Vagina (tissue), 2 donors: ENCODE results near the gene ZNF384.

Experiments
- POLR2AphosphoS5 ChIP-seq, 2 donors: sonication (generic); formaldehyde crosslinking; IDR thresholded peaks; one replicate each; pipeline ENCODE4 v1.9.0; 2017; ENCODE audit warnings: antibody characterized with exemption in 2 of 2, mild to moderate bottlenecking in 2 of 2, low read depth in 1 of 2; ENCODE audit not compliant: insufficient read depth in 1 of 2
- TF ChIP-seq, protein P1 (sequence below), 3 experiments: fragments of 450-650 bp in 2 of 3; fragments of 200-600 bp in 1 of 3; sonication (generic) in 1 of 3; IDR thresholded peaks; one replicate each; pipeline ENCODE4 v1.5.1; 2017 to 2019; ENCODE audit warnings: antibody characterized with exemption in 3 of 3, mild to moderate bottlenecking in 2 of 3, moderate library complexity in 2 of 3

DNA sequence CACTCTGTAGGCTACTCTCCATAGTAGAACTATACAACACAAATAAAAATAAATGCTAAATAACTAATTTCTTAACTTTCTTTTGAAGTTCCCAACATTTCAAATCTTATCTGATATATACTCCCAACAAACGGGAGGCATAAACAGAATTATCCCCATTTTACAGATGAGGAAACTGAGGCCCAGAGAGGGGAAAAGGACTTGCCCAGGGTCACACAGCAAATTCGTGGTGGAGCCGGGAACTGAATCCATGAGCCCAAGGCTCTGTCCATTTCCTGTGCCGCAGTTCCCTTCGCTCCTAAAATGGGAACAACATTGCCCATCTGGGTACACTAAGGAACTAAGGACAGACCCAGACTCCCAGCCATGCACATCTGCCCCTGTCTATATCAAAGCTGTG lies 12.2 kb downstream of the ZNF384 start:
- TF ChIP-seq POLR2AphosphoS5 (IDR thresholded peaks at IDR 0.05; ENCODE audit: insufficient read depth in 1 of 2, low read depth in 1 of 2) = no peak
- TF ChIP-seq, protein P1, sequence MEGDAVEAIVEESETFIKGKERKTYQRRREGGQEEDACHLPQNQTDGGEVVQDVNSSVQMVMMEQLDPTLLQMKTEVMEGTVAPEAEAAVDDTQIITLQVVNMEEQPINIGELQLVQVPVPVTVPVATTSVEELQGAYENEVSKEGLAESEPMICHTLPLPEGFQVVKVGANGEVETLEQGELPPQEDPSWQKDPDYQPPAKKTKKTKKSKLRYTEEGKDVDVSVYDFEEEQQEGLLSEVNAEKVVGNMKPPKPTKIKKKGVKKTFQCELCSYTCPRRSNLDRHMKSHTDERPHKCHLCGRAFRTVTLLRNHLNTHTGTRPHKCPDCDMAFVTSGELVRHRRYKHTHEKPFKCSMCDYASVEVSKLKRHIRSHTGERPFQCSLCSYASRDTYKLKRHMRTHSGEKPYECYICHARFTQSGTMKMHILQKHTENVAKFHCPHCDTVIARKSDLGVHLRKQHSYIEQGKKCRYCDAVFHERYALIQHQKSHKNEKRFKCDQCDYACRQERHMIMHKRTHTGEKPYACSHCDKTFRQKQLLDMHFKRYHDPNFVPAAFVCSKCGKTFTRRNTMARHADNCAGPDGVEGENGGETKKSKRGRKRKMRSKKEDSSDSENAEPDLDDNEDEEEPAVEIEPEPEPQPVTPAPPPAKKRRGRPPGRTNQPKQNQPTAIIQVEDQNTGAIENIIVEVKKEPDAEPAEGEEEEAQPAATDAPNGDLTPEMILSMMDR (IDR thresholded peaks at IDR 0.05) = no peak
